Endometrial microvascular endothelial cells (primary cell): ENCODE measurements around the gene RHBDF1. TPM values are rescaled to one million over a fixed set of nuclear protein-coding genes. Genes with fewer than 3 reads are reported as not detected.
"Not testable (repeated sequence)": the region's sequence is repeated elsewhere in the genome, so short reads cannot be mapped to it uniquely, and the experiment has no call there.

Experiments
- in situ Hi-C: cut with HindIII; loops from 2 replicates; pipeline ENCODE4 v1.10.0; 2017; ENCODE audit warnings: low sequenced_read_pairs, low pct_unique_long_range_greater_than_20kb; ENCODE audit errors: inconsistent ontology term
- total RNA-seq: library from RNA; depleted of rRNA; stranded (reverse); fragments of >200 nt; gene quantifications from one replicate; pipeline ENCODE4 v1.2.3, GENCODE V29; 2015; ENCODE audit errors: inconsistent ontology term

RHBDF1 gene
- total RNA-seq, 1 donor from 2014 or later = 28.2 TPM

DNA sequence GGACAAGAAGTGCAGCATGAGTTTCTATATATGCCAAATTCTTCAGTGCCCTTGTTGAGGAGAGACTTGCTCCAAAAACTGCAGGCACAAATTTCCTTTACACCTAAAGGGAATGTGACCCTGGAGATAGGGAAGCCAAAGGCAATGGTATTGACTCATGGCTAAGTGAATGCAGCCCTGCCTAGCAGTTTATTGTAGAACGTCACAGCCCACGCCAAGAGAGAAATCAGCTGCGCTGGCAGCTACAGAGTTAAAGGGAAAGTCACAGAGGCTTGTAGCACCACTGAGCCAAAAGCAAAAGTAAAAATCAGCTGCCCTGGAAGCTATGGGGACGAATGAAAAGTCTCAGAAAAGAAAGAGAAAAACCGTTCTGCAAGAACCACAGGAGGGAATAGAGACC, 29.1 kb downstream of the RHBDF1 start:
- in situ Hi-C loops = no loop called here

DNA sequence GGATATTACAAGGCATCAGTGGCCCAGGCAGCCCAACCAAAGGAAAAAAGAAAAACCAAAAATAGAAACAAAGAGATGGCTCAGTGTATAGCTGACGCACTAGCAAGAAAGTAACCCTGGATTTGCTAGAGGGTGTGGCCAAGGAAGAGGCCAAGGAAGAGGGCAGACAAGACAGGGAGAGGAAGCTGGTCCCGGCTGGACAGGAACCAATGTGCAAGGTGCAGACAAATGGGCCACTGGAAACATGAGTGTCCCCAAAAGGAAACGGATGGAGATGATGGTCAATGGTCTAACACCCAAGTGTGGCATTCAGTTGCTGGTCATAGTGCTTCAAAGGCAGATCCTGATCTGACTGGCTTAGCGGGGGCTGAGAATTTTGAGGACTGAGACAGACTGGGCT, 29.7 kb downstream of the RHBDF1 start:
- in situ Hi-C loops = no loop called here

DNA sequence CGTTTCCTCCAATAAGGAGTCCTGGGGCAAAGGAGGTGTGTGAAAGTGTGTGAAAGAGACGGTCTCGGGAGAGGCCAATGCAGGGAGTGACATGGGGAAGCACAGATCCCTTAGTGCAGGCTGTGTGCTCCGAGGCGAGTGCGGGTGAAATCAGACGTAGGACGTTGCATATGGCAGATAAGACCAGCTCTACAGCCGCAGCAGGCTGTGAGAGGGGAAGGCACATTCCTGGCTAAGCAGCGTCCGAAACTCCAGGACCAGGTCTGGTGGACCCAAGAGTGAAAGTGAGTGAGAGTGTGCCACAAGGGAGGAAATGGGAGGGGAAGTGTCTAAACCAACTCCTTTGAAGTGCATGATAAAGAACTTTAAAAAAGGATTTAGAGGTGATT, 30.4 kb downstream of the RHBDF1 start:
- in situ Hi-C loops = no loop called here

GRCh38 chr16:41439-42068, 30.9 kb downstream of the RHBDF1 start:
- in situ Hi-C loops = no loop called here

GRCh38 chr16:38941-39892, 33.2 kb downstream of the RHBDF1 start:
- in situ Hi-C loops = no loop called here

DNA sequence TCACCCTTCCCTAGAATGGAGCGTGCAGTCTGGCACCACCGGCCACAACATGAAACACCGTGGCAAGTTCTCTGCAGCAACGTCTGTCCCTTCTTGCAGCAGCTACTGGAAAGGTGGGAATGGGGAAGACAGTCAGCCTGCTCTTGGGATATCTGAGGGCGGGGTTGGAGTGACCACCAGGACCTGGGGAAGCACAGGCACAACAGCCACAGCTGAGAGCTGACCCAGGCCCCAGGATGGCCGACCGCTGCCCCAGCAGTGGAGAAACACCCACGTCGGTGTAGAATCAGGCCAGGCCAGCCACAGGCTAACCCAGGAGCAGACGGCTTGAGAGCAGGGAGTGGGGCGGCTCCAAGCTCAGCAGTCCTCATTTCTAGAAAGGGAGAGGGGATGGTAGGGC, 34.2 kb downstream of the RHBDF1 start:
- in situ Hi-C loops = not testable (repeated sequence)

- in situ Hi-C loops = no loop called here
Observed at GRCh38 chr16:37511-37910, 34.9 kb downstream of the RHBDF1 start.

GRCh38 chr16:36336-36984, 36.0 kb downstream of the RHBDF1 start:
- in situ Hi-C loops = no loop called here

DNA sequence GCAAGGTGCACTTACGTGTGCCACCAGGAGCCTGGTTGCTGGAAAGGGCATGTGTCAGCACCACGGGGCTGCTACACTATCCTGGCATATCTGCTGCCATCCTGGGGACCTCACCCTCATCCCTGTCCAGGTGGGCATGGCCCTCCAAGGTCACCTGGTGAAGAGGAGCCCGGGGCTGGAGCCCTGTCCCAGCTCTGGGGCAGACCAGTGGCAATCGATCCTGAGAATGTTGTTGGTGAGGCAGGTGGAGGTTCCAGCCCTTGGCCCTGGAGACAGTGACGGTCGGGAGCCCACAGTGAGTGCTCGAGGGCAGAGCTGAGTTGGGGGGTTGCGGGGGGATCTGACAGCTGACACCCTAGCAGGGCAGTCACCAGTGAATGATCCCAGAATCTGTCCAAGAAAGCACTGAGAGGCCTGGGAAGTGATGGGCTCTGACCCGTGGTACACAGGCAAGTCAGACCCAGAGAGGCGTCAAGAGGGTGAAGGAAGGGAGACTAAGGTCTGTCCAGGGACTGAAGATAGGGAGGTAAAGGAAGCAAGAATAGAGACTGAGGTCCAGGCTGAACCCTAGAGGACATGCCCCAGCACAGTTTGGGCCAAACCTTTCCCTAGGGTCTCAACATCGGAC, 36.6 kb downstream of the RHBDF1 start:
- in situ Hi-C loops = no loop called here

DNA sequence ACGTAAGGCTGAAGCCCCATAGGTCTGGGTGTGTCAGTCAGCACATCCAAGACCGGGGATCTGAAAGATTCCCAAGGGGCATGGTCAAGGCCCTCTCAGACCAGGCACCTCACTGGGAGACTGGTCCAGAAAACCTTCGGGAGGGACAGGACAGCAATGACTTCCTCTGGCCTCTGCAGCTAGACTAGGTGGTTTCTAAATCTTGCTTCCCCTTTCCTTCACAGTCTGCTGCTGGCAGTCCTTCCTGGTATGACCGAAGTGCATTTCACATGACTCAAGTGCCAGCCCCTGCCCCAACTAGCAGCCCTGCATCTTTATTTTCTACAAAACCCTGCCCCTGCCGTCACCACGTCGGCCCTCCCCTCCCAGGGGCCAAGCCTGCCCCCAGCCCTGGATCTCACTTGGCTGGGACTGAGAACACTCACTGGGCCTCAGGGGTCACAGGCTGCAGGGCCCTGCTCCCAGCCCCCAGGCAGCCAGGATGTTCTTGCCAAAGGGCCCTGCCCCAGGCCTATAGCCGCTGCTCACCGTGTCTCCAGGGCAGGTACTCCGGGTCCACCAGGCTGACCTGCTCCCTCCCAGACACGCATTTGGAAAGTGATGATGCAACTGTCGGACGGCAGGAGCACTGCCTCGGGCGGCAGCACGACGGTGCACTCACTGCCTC, 37.3 kb downstream of the RHBDF1 start:
- in situ Hi-C loops = no loop called here

DNA sequence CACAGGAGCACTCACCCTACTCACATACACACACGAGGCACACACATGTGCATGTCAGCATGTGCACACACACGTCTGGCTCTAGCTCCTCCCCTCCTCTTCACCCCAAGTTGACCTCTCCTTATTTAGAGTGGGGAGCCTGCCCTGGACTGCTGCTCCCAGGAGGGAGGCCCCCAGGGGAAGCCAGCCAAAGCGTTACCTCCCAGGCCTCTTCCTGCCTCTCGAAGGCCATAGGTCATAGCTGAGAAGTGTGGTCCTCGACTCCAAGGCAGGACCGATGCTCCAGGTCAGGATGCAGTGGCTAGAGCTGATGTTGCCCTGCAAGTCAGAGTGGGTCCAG, 37.8 kb downstream of the RHBDF1 start:
- in situ Hi-C loops = no loop called here

DNA sequence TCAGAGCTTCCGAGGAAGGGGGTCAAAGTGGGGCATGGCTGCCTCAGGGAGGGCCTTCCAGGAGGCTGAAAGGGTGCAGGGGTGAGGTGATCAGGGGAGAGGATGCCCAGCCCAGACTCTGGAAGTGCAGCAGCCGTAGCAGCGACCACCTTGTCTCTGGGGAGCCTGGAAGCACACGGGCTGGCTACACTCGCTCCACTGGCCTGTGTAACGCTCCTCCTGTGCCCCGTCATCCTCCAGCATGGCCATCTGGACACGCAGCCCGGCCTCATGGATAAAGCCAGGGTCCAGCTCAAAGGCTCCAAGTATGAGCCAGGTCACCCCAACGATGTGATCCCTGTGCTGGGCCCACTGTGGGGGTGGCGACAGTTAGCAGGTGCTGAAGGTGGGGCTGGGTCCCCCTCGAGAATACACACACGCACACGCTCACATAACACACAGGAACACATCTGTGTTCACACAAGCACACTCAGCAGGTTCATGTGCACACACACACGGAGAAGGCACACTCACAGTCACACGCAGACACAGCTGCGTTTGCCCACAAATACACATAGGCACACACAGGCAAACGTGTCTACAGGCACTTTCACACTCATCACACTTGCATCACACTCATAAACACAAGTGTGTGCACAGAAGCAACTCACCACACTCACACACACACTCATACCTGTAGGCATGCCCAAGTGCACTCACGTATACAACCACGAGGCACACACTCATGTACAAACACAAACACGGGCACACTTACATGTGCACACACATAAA, 38.4 kb downstream of the RHBDF1 start:
- in situ Hi-C loops = no loop called here

- in situ Hi-C loops = not testable (repeated sequence)
Observed at GRCh38 chr16:33154-33876, 39.1 kb downstream of the RHBDF1 start.

DNA sequence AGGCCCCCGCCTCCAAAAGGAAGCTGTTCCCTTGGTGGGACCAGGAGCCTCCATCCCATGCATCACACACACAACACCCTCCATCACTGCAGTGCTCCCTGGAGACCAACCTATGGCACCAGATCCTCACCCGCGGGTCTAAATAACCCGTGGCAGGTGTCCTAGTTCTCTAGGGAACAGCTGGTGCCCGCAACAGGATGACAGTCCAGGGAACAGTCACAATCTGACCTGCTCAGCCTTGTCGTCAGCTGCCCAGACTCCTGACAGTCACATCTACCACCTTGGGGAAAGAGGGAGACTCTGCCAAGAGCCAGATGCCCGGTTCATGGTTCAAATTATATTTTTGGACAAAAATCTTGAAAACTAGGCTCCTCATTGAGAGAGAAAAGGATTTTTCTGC, 41.8 kb downstream of the RHBDF1 start:
- in situ Hi-C loops = not testable (repeated sequence)

GRCh38 chr16:25926-26348, 46.5 kb downstream of the RHBDF1 start:
- in situ Hi-C loops = not testable (repeated sequence)

DNA sequence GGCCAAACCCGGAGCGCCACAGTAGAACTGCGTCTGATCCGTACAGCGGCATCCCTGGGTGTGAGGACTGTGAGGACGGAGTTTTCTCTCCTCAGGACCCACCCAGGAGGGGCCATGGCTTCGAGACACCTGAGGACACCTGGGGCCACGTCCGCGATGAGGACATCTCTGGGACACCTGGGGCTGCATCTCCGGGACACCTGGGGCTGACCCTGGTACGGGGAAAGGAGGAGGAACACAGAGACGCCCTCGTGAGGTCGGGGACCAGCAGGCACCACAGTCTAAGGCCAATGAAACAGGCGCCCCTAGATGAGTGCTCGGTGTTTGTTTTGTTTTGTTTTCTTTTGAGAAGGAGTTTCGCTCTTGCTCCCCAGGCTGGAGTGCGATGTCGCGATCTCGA, 48.3 kb downstream of the RHBDF1 start:
- in situ Hi-C loops = not testable (repeated sequence)

DNA sequence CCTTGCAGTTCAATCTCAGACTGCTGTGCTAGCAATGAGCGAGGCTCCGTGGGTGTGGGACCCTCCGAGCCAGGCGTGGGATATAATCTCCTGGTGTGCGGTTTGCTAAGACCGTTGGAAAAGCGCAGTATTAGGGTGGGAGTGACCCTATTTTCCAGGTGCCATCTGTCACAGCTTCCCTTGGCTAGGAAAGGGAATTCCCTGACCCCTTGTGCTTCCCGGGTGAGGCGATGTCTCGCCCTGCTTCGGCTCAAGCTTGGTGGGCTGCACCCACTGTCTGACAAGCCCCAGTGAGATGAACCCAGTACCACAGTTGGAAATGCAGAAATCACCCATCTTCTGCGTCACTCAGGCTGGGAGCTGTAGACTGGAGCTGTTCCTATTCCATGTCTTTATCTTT, 51.5 kb downstream of the RHBDF1 start:
- in situ Hi-C loops = not testable (repeated sequence)
